ENCODE results near the gene WNT4. TPM values are rescaled to one million over a fixed set of nuclear protein-coding genes. Genes with fewer than 3 reads are reported as not detected.
A peak's percentile ranks its signal among the peaks of the same experiment; 100 is the strongest.

Gene WNT4
- total RNA-seq, 1 donor from 2014 or later, result 3.7 TPM

DNA sequence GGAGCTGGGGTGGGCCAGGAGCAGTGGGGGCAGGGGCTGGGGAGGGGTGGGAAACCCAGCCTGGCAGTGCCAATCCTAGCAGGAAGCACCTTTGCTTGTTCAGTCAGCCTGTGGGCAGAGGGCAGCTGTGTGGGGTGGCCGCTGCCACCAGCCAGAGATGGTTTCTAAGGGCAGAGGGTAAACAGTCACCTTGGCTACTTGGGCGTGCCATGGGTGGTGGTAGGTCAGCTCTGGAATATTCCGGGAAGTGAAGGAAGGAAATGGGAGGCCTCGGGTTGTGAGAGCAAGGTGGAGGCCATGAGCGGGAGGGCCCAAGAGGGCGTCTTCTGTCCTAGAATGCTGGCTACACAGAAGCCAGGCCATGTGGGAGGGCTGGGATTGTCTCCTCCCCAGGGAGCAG is 20.7 kb upstream of the WNT4 start:
- no peak for DNase-seq (ENCODE audit: low spot score)

DNA sequence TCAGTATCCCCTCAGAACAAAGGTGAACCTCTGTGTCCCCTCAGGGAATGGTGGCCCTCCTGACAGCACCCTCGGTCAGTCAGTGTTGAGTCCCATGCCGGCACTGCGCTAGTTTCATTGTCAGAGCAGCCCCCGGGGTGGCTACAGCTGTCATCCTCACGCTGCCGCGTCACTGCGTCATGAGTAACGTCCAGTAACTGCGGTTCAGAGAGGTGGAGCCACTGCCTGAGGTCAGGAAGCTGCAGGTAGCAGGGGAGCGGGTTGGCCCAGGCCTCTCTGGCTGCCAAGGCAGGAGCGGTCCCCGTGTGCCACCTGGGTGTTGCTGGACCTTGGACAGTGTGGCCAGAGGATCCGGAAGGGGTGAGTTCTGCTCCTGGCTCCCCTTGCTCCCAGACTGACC is 20.2 kb upstream of the WNT4 start:
- DNase-seq (ENCODE audit: low spot score), result no peak

DNA sequence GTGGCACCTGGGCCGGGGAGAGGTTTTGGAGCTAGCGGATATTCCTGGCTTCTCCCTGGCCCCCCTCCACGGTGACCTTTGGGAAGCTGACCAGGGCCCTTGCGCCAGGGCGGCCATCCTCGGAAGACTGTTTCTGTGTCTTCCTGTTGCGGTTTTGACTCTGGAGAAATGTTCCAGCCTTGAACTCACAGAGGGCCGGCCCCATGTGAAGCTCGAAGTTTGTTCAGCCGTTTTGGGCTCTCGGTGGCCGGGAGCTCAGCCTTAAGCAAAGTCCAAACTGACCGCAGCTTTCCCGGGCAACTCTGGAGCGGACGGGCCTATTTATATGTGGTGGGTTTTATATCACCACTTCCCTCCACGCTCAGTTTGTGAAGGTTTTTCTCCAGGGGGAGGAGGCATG is 17.0 kb upstream of the WNT4 start:
- no peak for DNase-seq (ENCODE audit: low spot score)

GRCh38 chr1:22158654-22159053 is 15.8 kb upstream of the WNT4 start:
- DNase-seq (ENCODE audit: low spot score), result no peak

DNA sequence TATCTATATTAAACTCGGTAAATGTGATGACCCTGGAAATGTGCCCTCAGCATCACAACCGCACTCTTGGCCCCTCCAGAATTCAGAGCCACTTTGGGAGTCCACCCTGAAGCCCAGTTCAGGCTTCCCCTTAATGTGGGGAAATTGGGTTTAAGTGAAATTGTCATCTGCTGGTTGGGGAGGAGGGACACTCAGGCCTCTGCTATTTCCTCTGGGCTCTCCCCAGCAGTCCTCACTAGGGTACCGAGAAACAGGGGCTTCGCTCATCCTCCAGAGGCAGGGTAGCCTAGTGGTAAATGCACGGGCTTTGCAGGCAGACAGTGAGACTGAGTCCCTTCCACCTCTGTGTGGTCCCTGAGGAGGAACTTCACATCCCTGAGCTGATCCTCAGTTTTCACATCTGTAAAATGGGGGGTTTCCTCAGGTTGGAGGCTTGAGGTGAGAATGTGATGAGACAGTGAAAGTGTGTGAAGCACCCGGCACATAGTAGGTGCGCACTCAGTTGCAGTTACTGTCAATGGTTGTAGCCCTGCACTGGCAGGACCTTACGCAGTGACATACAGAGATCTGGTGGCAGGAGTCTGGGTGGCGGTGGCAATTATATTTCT is 14.6 kb upstream of the WNT4 start:
- DNase-seq (ENCODE audit: low spot score), result no peak

DNA sequence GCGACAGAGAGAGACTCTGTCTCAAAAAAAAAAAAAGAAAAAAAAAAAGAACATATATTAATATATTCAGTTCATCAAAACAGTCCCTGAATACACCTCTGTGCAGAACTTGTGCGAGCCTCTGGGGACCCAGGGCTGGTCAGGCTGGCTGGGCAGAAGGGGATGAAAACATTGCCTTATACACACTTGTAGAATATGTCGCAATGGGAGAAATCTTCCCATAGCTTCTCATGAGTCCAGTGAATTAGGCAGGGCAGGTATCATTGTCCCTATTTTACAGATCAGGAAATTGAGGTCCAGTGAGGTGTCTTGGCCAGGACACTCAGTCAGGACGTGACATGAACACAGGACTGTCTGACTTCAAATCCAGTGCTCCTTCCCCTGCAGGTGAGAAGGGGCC is 12.6 kb upstream of the WNT4 start:
- no peak for DNase-seq (ENCODE audit: low spot score)

- DNase-seq (ENCODE audit: low spot score), result no peak
Measured at GRCh38 chr1:22154626-22155025, 11.7 kb upstream of the WNT4 start.

DNA sequence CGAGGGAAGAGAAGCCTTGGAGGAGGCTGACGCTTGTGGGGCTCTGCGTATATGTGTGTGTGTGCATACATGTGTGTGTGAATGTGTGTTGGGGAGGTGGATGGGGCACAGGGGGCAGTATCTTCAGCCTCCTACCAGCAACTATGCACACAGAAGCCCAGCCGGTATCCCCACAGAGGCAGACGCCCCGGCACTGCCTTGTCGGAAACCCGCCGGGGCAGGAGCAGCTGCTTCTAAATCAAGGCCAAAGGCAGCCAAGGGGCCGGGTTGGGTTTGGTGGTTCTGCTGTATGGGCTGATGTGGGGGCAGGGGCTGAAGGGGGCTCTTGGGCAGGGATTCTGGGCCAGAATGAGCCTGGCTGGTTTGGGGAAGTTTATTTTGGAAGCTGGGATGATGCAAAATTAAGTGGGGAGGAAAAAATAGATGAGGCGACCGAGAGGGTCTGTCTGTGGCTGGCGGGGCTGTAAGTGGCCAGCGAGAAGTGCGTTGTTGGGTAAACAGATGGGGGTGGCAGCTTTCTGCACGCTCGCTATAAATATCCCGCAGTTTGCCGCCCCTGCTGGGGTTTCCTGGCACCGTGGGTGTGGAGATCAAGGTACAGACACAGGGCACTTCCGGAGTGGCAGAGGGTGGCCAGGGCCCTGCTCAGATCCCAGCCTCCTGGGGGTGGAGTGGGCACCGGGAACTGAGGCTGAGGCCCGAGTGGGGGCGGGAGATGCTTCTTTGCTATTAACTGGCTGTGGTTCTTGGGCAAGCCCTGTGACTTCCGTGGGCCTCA is 11.0 kb upstream of the WNT4 start:
- no peak for DNase-seq (ENCODE audit: low spot score)

GRCh38 chr1:22150923-22151322 is 8.0 kb upstream of the WNT4 start:
- DNase-seq (ENCODE audit: low spot score), result no peak

GRCh38 chr1:22142315-22143064 is 407 bp downstream of the WNT4 start:
- DNase-seq (ENCODE audit: low spot score), result peak; percentile 64

DNA sequence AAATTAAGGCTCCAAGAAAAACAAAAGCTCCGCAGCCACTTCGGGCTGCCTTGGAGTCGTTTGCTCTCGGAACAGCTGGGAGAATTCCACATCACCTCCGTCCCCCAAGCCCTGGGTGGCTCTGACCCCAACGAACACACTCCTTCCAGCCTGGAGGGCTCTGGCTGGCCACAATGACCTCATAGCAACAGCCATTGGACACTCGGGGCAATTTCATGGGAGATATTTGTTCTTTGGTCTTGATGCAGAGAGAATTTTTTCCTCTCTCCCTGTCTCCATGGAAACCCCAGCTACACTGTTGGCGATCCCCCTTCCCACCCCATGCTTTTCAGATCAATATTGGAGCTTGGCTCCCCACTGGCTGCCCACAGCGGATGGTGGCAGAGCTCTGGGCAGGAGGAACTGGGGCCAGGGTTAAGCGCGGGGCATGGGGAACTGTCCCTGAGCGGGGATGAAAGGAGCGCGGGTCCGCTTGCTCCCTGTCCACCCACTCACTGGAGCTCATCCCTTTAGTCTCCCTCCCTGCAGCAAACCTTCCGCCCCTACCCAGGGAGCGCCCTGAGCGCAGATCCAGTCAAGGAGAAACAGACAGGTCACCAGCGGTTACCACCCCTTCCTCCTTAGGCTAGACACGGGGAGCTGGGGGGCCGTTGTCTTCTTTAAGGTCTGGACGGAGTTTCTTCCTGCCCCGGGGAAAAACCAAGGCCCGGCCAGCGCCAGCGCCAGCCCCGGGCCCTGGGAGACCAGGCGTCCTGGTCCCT is 1.2 kb downstream of the WNT4 start:
- no peak for DNase-seq (ENCODE audit: low spot score)

DNA sequence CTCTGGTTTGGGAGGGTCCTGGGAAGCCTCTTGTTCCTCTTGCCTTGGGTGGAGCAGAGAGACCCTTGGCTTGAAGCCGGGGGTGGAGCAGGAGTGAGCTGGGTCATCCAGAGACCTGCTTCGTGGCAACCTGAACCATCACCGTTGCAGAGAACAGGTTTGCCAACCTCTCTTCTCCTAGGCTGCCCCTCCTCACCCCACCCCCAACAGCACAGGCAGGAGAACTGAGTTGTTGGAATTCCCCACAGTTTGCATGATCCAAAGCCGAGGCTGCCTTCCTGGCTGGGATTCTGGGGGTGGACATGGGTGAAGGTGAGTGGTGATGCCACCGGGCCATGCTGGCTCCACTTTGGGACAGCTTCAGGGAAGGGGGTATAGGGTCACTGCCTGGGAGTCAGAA is 2.2 kb downstream of the WNT4 start:
- no peak for DNase-seq (ENCODE audit: low spot score)

- no peak for DNase-seq (ENCODE audit: low spot score)
Measured at GRCh38 chr1:22139817-22140216, 3.1 kb downstream of the WNT4 start.

- DNase-seq (ENCODE audit: low spot score), result no peak
Measured at GRCh38 chr1:22139066-22139594, 3.8 kb downstream of the WNT4 start.

DNA sequence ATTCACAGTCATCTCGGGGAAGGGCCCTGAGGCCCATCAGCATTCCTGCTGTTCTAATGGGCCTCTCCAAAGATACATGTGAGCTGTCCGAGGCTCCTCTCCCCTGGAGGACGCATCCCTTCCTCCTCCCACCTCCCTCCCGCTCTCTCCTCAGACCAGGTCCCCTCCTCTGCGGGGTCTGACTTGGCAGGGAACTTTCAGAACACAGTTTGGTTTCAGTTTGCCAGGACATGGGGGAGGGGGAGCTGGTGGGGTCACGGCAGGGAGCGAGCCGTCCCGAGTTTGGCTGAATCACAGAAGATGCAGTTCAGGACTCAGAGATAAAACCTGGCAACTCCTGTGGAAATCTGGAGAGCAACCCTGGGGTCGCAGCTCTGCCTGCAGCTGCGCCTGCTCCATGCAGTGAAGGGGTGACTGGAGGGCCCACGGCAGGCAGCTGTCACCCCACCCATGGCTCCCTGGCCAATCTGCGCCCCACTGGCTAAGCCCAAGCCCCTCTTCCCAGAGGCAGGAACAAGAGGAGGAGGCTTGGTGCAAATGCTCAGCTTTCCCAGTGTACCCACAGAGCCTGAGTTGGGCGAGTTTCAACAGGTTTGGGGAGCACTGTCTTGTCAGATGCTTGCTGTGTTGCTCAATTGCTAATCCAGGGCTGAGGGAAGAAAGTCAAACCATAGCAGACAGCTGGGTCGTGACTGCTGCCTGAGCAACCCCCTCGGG is 5.7 kb downstream of the WNT4 start:
- DNase-seq (ENCODE audit: low spot score), result no peak

- DNase-seq (ENCODE audit: low spot score), result no peak
Measured at GRCh38 chr1:22133931-22134324, 9.0 kb downstream of the WNT4 start.

GRCh38 chr1:22133247-22133930 is 9.5 kb downstream of the WNT4 start:
- DNase-seq (ENCODE audit: low spot score), result no peak

DNA sequence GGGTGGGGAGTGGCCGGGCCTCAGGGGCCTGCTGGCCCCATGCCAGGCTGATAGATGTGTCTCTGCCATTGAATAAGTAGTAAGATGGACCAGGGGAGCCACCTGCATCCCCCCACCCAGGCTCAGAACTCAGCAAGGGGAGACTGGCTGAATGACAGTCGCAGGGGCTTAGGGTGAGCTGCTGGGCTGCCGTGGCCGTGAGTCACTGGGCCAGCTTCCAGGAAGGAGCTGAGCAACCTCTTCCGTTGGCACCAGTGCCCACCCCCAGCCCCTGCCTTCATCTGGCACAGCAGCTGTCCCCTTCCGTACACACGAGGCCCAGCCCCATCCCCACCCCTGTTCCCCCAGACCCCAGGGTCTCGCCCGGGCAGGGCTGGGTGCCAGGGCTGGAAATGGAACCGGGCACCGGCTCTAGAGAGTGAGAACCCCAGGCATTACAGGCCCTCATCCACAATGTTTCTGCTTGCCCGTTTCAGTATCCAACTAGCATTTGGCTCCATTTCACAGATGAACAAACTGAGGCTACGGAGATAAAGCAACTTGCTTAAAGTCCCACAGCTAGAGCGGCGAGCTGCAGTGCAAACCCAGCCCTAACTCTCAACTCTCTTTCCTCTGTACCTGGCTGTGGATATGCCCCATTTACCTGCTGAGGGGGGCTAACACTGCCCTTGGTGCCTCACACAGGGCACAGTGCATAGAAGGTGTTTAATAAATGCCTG is 10.2 kb downstream of the WNT4 start:
- no peak for DNase-seq (ENCODE audit: low spot score)

- DNase-seq (ENCODE audit: low spot score), result no peak
Measured at GRCh38 chr1:22131875-22132486, 10.9 kb downstream of the WNT4 start.

DNA sequence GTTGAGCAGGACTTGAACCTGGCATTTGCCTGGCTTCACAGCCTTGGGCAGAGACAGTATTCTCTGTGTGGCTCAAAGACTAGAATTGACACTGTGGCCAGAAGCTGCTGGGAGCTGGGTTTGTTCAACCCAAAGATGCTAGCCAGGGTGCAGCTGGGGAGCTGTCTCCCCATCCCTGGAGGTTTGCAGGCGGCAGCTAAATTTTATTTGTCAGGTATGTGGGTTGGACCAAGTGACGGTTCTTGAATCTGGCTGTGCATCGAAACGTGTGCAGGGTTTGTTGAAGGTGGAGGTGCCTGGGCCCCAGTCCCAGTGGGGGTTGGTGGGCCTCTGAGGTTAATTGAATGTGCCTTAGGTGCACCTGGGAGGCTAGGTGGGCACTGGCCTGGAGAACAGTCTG is 11.8 kb downstream of the WNT4 start:
- no peak for DNase-seq (ENCODE audit: low spot score)
